HCT116 (cell line): ENCODE data around the gene ACAP3.

Experiments
- CBX3 ChIP-seq: IDR thresholded peaks from 2 replicates; pipeline ENCODE4 v1.6.1; 2012; ENCODE audit warnings: low read depth
- CTCF ChIP-seq, 3 experiments: fragments of 200-600 bp in 1 of 3; sonication (generic) in 1 of 3; IDR thresholded peaks in 2 of 3; conservative IDR thresholded peaks in 1 of 3; 2 replicates each; pipeline ENCODE4 v1.5.1; 2012 to 2017; ENCODE audit warnings: low read depth in 2 of 3, low read length in 2 of 3, antibody characterized with exemption in 1 of 3, borderline replicate concordance in 1 of 3, control low read depth in 1 of 3, mild to moderate bottlenecking in 1 of 3, mixed read lengths in 1 of 3, mixed run types in 1 of 3, moderate library complexity in 1 of 3; ENCODE audit not compliant: insufficient read depth in 1 of 3
- EZH2 ChIP-seq: fragments of 200-600 bp; sonication (generic); IDR thresholded peaks from 2 replicates; pipeline ENCODE4 v1.6.1; 2017; ENCODE audit warnings: antibody characterized with exemption, mixed run types
- FOSL1 ChIP-seq: IDR thresholded peaks from 2 replicates; pipeline ENCODE4 v1.6.1; 2012; ENCODE audit warnings: low read depth
- MAX ChIP-seq: IDR thresholded peaks from 2 replicates; pipeline ENCODE4 v1.6.1; 2012
- POLR2A ChIP-seq: IDR thresholded peaks from 2 replicates; pipeline ENCODE4 v1.7.0; 2011; ENCODE audit warnings: borderline replicate concordance; ENCODE audit not compliant: insufficient read depth, insufficient read length; ENCODE audit errors: extremely low read depth
- POLR2AphosphoS5 ChIP-seq: IDR thresholded peaks from 2 replicates; pipeline ENCODE4 v1.6.1; 2011; ENCODE audit warnings: mild to moderate bottlenecking, low read depth, low read length, moderate library complexity
- SIN3A ChIP-seq: IDR thresholded peaks from 2 replicates; pipeline ENCODE4 v1.6.1; 2012; ENCODE audit warnings: low read depth
- SRF ChIP-seq: IDR thresholded peaks from 2 replicates; pipeline ENCODE4 v1.6.1; 2012; ENCODE audit warnings: low read depth

- TF ChIP-seq FOSL1 = no peak
- TF ChIP-seq EZH2 = no peak
- no peak for TF ChIP-seq CTCF (IDR thresholded peaks at IDR 0.05 in 2 of 3, conservative IDR thresholded peaks at IDR 0.05 in 1 of 3; ENCODE audit: borderline replicate concordance in 1 of 3, insufficient read depth in 1 of 3, low read depth in 2 of 3, low read length in 2 of 3)
- peak; percentile 44 for TF ChIP-seq POLR2AphosphoS5
- no peak for TF ChIP-seq MAX
- TF ChIP-seq POLR2A = peak; percentile 23
- TF ChIP-seq CBX3 = no peak
- TF ChIP-seq SRF = no peak
- no peak for TF ChIP-seq SIN3A
Observed at GRCh38 chr1:1304331-1305299, 3.1 kb downstream of the ACAP3 start.
